Measurements from ENCODE around the gene CACNA2D3. TPM values are rescaled to one million over a fixed set of nuclear protein-coding genes. Genes with fewer than 3 reads are reported as not detected.

The CACNA2D3 gene
- total RNA-seq, 2 donors from 2014 or later, result 0.42 to 0.98 TPM

GRCh38 chr3:54720604-54721003 lies 598.3 kb downstream of the CACNA2D3 start:
- no peak for DNase-seq
- Histone ChIP-seq H3K9ac (ENCODE audit: low read depth in 2 of 2, low read length in 2 of 2) (no peak overlapping the region), H3K4me3 (no peak overlapping the region), H3K27me3 (no peaks in the 10 kb centered on the region), H3K4me1 (no peaks in the 10 kb centered on the region), H3K27ac (no peak overlapping the region), H3K36me3 (no peaks in the 10 kb centered on the region), H3K9me3 (no peaks in the 10 kb centered on the region)
- no peak for TF ChIP-seq CTCF (IDR thresholded peaks at IDR 0.05)
- intact Hi-C loops (cut with DNase I), result no loop called here

DNA sequence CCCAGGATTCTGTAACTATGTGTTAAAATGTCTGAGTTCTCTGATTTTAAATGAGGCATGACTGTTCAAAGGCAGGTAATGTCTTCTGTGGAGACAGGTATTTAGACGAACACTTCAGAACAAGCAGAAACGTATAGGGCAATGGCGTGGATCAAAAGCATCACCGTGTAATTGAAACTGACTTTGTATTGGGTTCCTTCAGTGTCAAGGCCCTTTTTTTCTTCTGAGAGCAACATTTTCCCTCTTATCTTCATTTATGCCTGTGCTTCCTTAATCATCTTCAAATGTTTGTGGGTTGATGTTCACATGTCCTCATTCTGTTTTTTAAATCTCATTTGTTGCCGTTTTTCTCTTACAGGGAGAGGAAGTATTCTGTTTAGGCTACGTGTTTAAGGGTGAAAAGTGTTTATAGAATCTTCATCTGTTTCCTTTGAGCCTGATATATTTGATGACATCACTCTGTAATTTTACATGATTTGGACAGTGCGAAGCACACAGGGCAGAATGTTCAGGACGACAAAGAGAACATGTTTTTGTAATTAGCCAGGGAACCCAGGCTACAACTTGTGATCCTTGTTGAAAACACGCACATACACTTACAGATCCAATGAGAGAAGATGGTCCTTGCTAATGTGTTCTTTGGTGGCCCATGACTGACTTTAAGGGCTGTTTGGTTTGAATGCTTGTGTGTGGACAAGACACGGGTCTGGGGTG lies 609.5 kb downstream of the CACNA2D3 start:
- no peak overlapping the region for H3K9ac ChIP-seq (ENCODE audit: low read depth in 2 of 2, low read length in 2 of 2)
- no peak for TF ChIP-seq CTCF (IDR thresholded peaks at IDR 0.05)
- no peak overlapping the region for H3K4me3 ChIP-seq
- no peaks in the 10 kb centered on the region for H3K36me3 ChIP-seq
- H3K27me3 ChIP-seq, result no peaks in the 10 kb centered on the region
- no peaks in the 10 kb centered on the region for H3K4me1 ChIP-seq
- DNase-seq, result no peak
- intact Hi-C loops (cut with DNase I), result no loop called here
- H3K9me3 ChIP-seq, result no peaks in the 10 kb centered on the region
- no peak overlapping the region for H3K27ac ChIP-seq

DNA sequence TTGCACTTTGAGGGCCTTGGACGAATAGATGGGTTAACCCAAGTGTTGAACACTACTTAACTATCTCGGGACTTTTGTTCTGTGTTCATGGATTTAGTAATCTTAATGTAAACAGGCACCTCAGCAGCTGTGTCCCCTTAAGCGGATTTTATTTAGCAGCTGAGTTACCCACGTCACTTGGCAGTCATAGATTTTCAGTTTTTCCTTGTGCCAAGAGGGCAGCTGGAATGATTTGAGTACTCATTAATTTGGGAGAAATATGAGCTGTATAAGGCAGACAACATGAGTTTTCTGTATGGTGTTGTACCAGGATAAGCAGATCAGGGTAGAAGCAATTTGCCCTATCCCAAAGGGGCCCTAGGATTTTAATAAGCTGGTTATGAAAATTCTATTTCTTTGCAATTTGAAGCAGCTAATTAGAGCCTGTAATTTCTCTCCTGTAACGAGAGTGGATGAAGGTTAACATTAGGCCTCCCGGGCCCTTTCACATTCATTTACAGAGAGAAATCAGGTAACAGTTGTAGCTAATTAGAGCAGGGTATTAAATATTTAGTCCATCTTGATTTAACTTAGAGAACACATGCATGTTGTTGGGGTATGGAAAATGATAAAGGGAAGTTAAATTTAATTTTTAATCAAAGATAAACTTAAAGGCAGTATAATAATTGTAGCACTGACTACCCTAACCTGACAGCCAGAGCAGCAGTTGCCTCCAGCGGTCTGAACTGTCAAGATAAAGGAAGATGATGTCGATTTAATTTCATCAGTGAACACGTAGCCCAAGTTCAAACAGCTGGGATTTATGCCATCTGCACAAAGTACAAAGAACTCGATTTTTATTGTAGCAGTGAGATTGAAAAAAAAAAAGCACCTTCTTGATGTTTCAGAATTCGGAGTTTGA lies 611.0 kb downstream of the CACNA2D3 start:
- no peak for TF ChIP-seq CTCF (IDR thresholded peaks at IDR 0.05)
- H3K36me3 ChIP-seq, result no peaks in the 10 kb centered on the region
- H3K9me3 ChIP-seq, result no peaks in the 10 kb centered on the region
- no peaks in the 10 kb centered on the region for H3K4me1 ChIP-seq
- H3K27me3 ChIP-seq, result no peaks in the 10 kb centered on the region
- no peak overlapping the region for H3K9ac ChIP-seq (ENCODE audit: low read depth in 2 of 2, low read length in 2 of 2)
- H3K4me3 ChIP-seq, result no peak overlapping the region
- no peak overlapping the region for H3K27ac ChIP-seq
- no peak for DNase-seq
- intact Hi-C loops (cut with DNase I), result no loop called here

- Histone ChIP-seq H3K4me3 (no peak overlapping the region), H3K9ac (ENCODE audit: low read depth in 2 of 2, low read length in 2 of 2) (no peak overlapping the region), H3K4me1 (no peaks in the 10 kb centered on the region), H3K27ac (no peak overlapping the region), H3K27me3 (no peaks in the 10 kb centered on the region), H3K36me3 (no peaks in the 10 kb centered on the region), H3K9me3 (no peaks in the 10 kb centered on the region)
- no peak for DNase-seq
- intact Hi-C loops (cut with DNase I), result no loop called here
- no peak for TF ChIP-seq CTCF (IDR thresholded peaks at IDR 0.05)
These were observed 614.1 kb downstream of the CACNA2D3 start for GRCh38 chr3:54736459-54736858.

- no peak for DNase-seq
- Histone ChIP-seq H3K4me1 (no peaks in the 10 kb centered on the region), H3K36me3 (no peaks in the 10 kb centered on the region), H3K4me3 (no peak overlapping the region), H3K27ac (no peak overlapping the region), H3K27me3 (no peaks in the 10 kb centered on the region), H3K9ac (ENCODE audit: low read depth in 2 of 2, low read length in 2 of 2) (no peak overlapping the region), H3K9me3 (no peaks in the 10 kb centered on the region)
- TF ChIP-seq CTCF (IDR thresholded peaks at IDR 0.05), result no peak
- intact Hi-C loops (cut with DNase I), result no loop called here
These were observed 621.4 kb downstream of the CACNA2D3 start for GRCh38 chr3:54743755-54744154.

Measured in colonic mucosa (tissue), 4 donors.